ENCODE data around the gene MYBPC1. TPM values are rescaled to one million over a fixed set of nuclear protein-coding genes. Genes with fewer than 3 reads are reported as not detected.

The MYBPC1 gene
- total and polyA plus RNA-seq, 2 of the 4 experiments (the other 2 are of a cell fraction) = not detected

- DNase-seq = no peak
- TF ChIP-seq, protein P1, sequence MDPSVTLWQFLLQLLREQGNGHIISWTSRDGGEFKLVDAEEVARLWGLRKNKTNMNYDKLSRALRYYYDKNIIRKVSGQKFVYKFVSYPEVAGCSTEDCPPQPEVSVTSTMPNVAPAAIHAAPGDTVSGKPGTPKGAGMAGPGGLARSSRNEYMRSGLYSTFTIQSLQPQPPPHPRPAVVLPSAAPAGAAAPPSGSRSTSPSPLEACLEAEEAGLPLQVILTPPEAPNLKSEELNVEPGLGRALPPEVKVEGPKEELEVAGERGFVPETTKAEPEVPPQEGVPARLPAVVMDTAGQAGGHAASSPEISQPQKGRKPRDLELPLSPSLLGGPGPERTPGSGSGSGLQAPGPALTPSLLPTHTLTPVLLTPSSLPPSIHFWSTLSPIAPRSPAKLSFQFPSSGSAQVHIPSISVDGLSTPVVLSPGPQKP (IDR thresholded peaks at IDR 0.05; ENCODE audit: borderline replicate concordance, low read depth, low read length) = no peak
- TF ChIP-seq, protein P2, sequence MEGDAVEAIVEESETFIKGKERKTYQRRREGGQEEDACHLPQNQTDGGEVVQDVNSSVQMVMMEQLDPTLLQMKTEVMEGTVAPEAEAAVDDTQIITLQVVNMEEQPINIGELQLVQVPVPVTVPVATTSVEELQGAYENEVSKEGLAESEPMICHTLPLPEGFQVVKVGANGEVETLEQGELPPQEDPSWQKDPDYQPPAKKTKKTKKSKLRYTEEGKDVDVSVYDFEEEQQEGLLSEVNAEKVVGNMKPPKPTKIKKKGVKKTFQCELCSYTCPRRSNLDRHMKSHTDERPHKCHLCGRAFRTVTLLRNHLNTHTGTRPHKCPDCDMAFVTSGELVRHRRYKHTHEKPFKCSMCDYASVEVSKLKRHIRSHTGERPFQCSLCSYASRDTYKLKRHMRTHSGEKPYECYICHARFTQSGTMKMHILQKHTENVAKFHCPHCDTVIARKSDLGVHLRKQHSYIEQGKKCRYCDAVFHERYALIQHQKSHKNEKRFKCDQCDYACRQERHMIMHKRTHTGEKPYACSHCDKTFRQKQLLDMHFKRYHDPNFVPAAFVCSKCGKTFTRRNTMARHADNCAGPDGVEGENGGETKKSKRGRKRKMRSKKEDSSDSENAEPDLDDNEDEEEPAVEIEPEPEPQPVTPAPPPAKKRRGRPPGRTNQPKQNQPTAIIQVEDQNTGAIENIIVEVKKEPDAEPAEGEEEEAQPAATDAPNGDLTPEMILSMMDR (conservative IDR thresholded peaks at IDR 0.05; ENCODE audit: low read depth, low read length) = no peak
- TF ChIP-seq, protein P3, sequence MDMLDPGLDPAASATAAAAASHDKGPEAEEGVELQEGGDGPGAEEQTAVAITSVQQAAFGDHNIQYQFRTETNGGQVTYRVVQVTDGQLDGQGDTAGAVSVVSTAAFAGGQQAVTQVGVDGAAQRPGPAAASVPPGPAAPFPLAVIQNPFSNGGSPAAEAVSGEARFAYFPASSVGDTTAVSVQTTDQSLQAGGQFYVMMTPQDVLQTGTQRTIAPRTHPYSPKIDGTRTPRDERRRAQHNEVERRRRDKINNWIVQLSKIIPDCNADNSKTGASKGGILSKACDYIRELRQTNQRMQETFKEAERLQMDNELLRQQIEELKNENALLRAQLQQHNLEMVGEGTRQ (IDR thresholded peaks at IDR 0.05; ENCODE audit: low read depth, low read length) = no peak
- no peak for TF ChIP-seq RAD21 (IDR thresholded peaks at IDR 0.05; ENCODE audit: low read length)
- TF ChIP-seq FOS (IDR thresholded peaks at IDR 0.05; ENCODE audit: low read depth, low read length) = no peak
- TF ChIP-seq RFX5 (IDR thresholded peaks at IDR 0.05; ENCODE audit: low read depth, low read length) = no peak
- Histone ChIP-seq H2AK9ac (replicated peaks; ENCODE audit: low read depth, low read length, poor library complexity) (no peak overlapping the region), H4K91ac (ENCODE audit: insufficient read depth, low read depth, low read length) (no peak overlapping the region), H3K9ac (ENCODE audit: low read depth, low read length) (no peak overlapping the region), H2AK5ac (ENCODE audit: low read depth, low read length) (no peak overlapping the region), H3K4ac (ENCODE audit: low read depth, low read length) (no peak overlapping the region), H3K9me1 (ENCODE audit: insufficient read depth, low read length) (peaks cover 7% of the 10 kb centered on the region; the same call in 1 of the 2 replicates), H3K79me1 (ENCODE audit: low read depth in 1 of 2, low read length in 2 of 2) (no peaks in the 10 kb centered on the region), H3K4me2 (ENCODE audit: low read depth, low read length) (no peak overlapping the region), H3K4me1 (ENCODE audit: control insufficient read depth, insufficient read depth, low read length) (no peaks in the 10 kb centered on the region; the same call in 1 of the 2 replicates), H3K9me3 (ENCODE audit: control insufficient read depth, insufficient read depth, low read length) (no peaks in the 10 kb centered on the region), H3K14ac (replicated peaks; ENCODE audit: low read depth, low read length) (no peak overlapping the region), H4K20me1 (ENCODE audit: insufficient read depth, low read length) (no peaks in the 10 kb centered on the region), H3K56ac (ENCODE audit: extremely low read depth, insufficient read depth, low read length) (no peak overlapping the region), H3K18ac (ENCODE audit: low read depth, low read length) (no peak overlapping the region), H2BK120ac (ENCODE audit: low read depth, low read length) (no peak overlapping the region), H3K23ac (ENCODE audit: low read depth, low read length) (no peak overlapping the region), H3K27me3 (ENCODE audit: control insufficient read depth, insufficient read depth, low read length) (no peaks in the 10 kb centered on the region), H4K5ac (ENCODE audit: low read depth, low read length) (no peak overlapping the region), H2AFZ (replicated peaks; ENCODE audit: low read length, poor library complexity) (no peak overlapping the region), H3K27ac (ENCODE audit: insufficient read depth, low read length) (no peak overlapping the region), H2BK20ac (ENCODE audit: low read depth, low read length) (no peak overlapping the region), H2BK5ac (ENCODE audit: low read depth, low read length, poor library complexity, severe bottlenecking) (no peak overlapping the region), H3K36me3 (ENCODE audit: control insufficient read depth, insufficient read depth, low read length) (peaks cover 3% of the 10 kb centered on the region; the same call in 1 of the 2 replicates), H2BK15ac (ENCODE audit: low read depth, low read length) (no peak overlapping the region), H3K4me3 (ENCODE audit: insufficient read depth, low read depth, low read length) (no peak overlapping the region), H4K8ac (ENCODE audit: low read depth in 2 of 2, low read length in 2 of 2) (no peak overlapping the region)
- in situ Hi-C loops (cut with MboI; ENCODE audit: low sequenced_read_pairs) = no loop called here
- POLR2A ChIA-PET (ENCODE audit: unreplicated experiment) = no interaction called here
- intact Hi-C loops (cut with micrococcal nuclease) = no loop called here
- no TSS peak for BruUV-seq (replicated peaks)
- no peak for ATAC-seq (ENCODE audit: low read depth)
- no CpG with 5 or more reads among the region's 4 CpGs for WGBS, 2 experiments (ENCODE audit: extremely low coverage in 2 of 2, insufficient read length in 1 of 2)
- CTCF ChIA-PET = interaction anchor here (0.7 to 1.1 kb wide), 2 partner anchors 16 to 1686 kb away, joined by 3 to 7 read pairs; no protein-coding TSS in a partner anchor
- dilution Hi-C loops (cut with HindIII; ENCODE audit: low sequenced_read_pairs, unreplicated experiment) = no loop called here
Observed at GRCh38 chr12:101722392-101722791, 127.6 kb downstream of the MYBPC1 start.

Data from IMR-90 (cell line).